HEK293 (cell line): ENCODE data around the gene RNF148.

Experiments used
- CTCF ChIA-PET: fragments of 350-600 bp; formaldehyde crosslinking; extraction: SDS; loops from one replicate; lab custom pipeline; 2021; ENCODE audit warnings: antibody characterized with exemption; lab: Yijun Ruan, JAX
- POLR2A ChIA-PET: fragments of 300-600 bp; formaldehyde crosslinking; extraction: SDS; loops from one replicate; lab custom pipeline; 2020; ENCODE audit warnings: antibody characterized with exemption, inconsistent platforms; lab: Yijun Ruan, JAX
- H3K27ac ChIP-seq: fragments of 200-500 bp; sonication (Bioruptor generic); 2 replicates; pipeline ENCODE4 v1.5.1; 2014; ENCODE audit warnings: low read depth, low read length, control low read depth, inconsistent platforms; ENCODE audit errors: extremely low read depth
- H3K36me3 ChIP-seq, 2 experiments: fragments of 200-500 bp in 1 of 2; sonication (Bioruptor generic) in 1 of 2; 1 replicate in 1 of 2; 2 replicates in 1 of 2; pipeline ENCODE4 v1.5.1; 2014 to 2017; ENCODE audit warnings: inconsistent platforms in 2 of 2, low read length in 2 of 2; ENCODE audit not compliant: control insufficient read depth in 2 of 2, insufficient read depth in 1 of 2
- H3K4me1 ChIP-seq: fragments of 200-500 bp; sonication (Bioruptor generic); 2 replicates; pipeline ENCODE4 v1.5.1; 2014; ENCODE audit warnings: mild to moderate bottlenecking, low read length, inconsistent platforms; ENCODE audit not compliant: control insufficient read depth, insufficient read depth
- H3K4me3 ChIP-seq: 2 replicates; pipeline ENCODE4 v1.5.1; 2011; ENCODE audit warnings: low read depth, mild to moderate bottlenecking, control low read depth, low read length, moderate library complexity
- H3K9me3 ChIP-seq: fragments of 200-500 bp; sonication (Bioruptor generic); 2 replicates; pipeline ENCODE4 v1.5.1; 2014; ENCODE audit warnings: low read depth, low read length, inconsistent platforms; ENCODE audit not compliant: control insufficient read depth, insufficient read depth
- CTCF ChIP-seq: fragments of 450-650 bp; formaldehyde crosslinking; IDR thresholded peaks from 2 replicates; pipeline ENCODE4 v1.5.1; 2016; ENCODE audit warnings: missing biosample characterization, missing genetic modification characterization
- MEIS1 ChIP-seq: sonication (generic); formaldehyde crosslinking; IDR thresholded peaks from 2 replicates; pipeline ENCODE4 v1.8.1; 2022; ENCODE audit warnings: missing genetic modification reagents, mild to moderate bottlenecking, borderline replicate concordance
- PRDM1 ChIP-seq: fragments of 450-650 bp; formaldehyde crosslinking; IDR thresholded peaks from 2 replicates; pipeline ENCODE4; 2016; ENCODE audit warnings: missing biosample characterization, missing genetic modification characterization
- SCRT2 ChIP-seq: fragments of 450-650 bp; formaldehyde crosslinking; IDR thresholded peaks from 2 replicates; pipeline ENCODE4 v1.5.1; 2016; ENCODE audit warnings: missing biosample characterization, missing genetic modification characterization
- TSHZ1 ChIP-seq: fragments of 450-650 bp; formaldehyde crosslinking; IDR thresholded peaks from 2 replicates; pipeline ENCODE4 v1.5.1; 2016; ENCODE audit warnings: missing biosample characterization, missing genetic modification characterization, borderline replicate concordance
- ZNF140 ChIP-seq: fragments of 450-650 bp; formaldehyde crosslinking; IDR thresholded peaks from 2 replicates; pipeline ENCODE4 v1.5.1; 2016; ENCODE audit warnings: missing biosample characterization, missing genetic modification characterization
- ZNF146 ChIP-seq: fragments of 450-650 bp; formaldehyde crosslinking; IDR thresholded peaks from 2 replicates; pipeline ENCODE4 v1.5.1; 2016; ENCODE audit warnings: missing biosample characterization, missing genetic modification characterization
- ZNF280C ChIP-seq: fragments of 450-650 bp; formaldehyde crosslinking; IDR thresholded peaks from 2 replicates; pipeline ENCODE4 v1.5.1; 2016; ENCODE audit warnings: missing biosample characterization, missing genetic modification characterization
- ZNF335 ChIP-seq: fragments of 450-650 bp; formaldehyde crosslinking; conservative IDR thresholded peaks from 2 replicates; pipeline ENCODE4 v1.5.1; 2016; ENCODE audit warnings: missing biosample characterization, missing genetic modification characterization
- ZNF529 ChIP-seq: fragments of 450-650 bp; formaldehyde crosslinking; IDR thresholded peaks from 2 replicates; pipeline ENCODE4 v1.5.1; 2017; ENCODE audit warnings: missing genetic modification characterization, missing biosample characterization; ENCODE audit not compliant: insufficient replicate concordance
- ZNF571 ChIP-seq: fragments of 450-650 bp; formaldehyde crosslinking; IDR thresholded peaks from 2 replicates; pipeline ENCODE4 v1.5.0; 2017; ENCODE audit warnings: missing biosample characterization, missing genetic modification characterization
- ZNF621 ChIP-seq: fragments of 450-650 bp; formaldehyde crosslinking; IDR thresholded peaks from 2 replicates; pipeline ENCODE4 v1.5.1; 2017; ENCODE audit warnings: missing biosample characterization, missing genetic modification characterization
- ZNF660 ChIP-seq: fragments of 450-650 bp; IDR thresholded peaks from 2 replicates; pipeline ENCODE4 v1.5.1; 2018; ENCODE audit warnings: missing biosample characterization, mild to moderate bottlenecking, missing genetic modification characterization
- TF ChIP-seq, protein P1 (sequence below): fragments of 450-650 bp; formaldehyde crosslinking; IDR thresholded peaks from 2 replicates; pipeline ENCODE4 v1.5.1; 2017; ENCODE audit warnings: missing biosample characterization, missing genetic modification characterization
- TF ChIP-seq, protein P2 (sequence below): fragments of 450-650 bp; formaldehyde crosslinking; conservative IDR thresholded peaks from 2 replicates; pipeline ENCODE4 v1.5.1; 2016; ENCODE audit warnings: low read depth, missing biosample characterization, missing genetic modification characterization

Gene RNF148

GRCh38 chr7:122724366-122724765 is 21.6 kb upstream of the RNF148 start:
- no peak overlapping the region for H3K27ac ChIP-seq
- no peaks in the 10 kb centered on the region for H3K4me1 ChIP-seq
- ChIA-PET POLR2A (no interaction called here), CTCF (no interaction called here)
- H3K9me3 ChIP-seq: no peaks in the 10 kb centered on the region
- no peak overlapping the region for H3K4me3 ChIP-seq
- H3K36me3 ChIP-seq: no peaks in the 10 kb centered on the region
- TF ChIP-seq MEIS1 (no peak), ZNF140 (tag by site-specific recombination) (no peak), ZNF280C (no peak), ZNF335 (tag by site-specific recombination) (no peak), ZNF529 (tag by site-specific recombination) (no peak)

DNA sequence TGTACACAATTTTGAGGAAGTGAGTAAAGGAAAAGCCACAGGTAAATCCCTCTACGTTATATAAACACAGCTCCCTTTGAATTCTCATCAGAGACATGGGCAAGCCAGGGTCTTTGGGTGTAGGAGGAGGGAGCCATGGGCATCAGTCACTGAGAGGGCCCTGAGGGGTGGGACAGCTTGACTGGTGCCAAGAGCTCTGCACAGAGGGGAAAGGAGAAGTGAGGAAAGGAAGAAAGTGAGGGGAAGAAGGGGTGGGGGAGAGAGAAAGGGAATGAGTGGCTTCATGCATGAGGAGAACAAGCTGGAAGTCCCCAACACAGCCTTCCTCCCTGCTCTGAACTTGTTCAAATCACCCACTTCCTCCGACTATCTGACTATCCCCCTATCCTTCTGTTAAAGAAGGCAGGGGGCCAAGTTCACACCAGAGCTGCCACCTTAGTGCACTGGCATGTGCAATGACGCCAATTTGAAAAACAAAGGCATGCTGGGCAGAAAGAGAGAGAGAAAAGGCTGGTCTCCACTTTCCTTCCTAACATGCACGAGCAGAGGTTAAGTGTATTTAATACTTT is 16.4 kb upstream of the RNF148 start:
- Histone ChIP-seq H3K27ac (no peak overlapping the region), H3K4me1 (no peaks in the 10 kb centered on the region), H3K4me3 (no peak overlapping the region), H3K9me3 (no peaks in the 10 kb centered on the region), H3K36me3 (no peaks in the 10 kb centered on the region)
- CTCF ChIA-PET: interaction anchor here (0.6 kb wide), 1 partner anchor 168 kb away, joined by 5 read pairs; no protein-coding TSS in a partner anchor
- TF ChIP-seq PRDM1 (tag by site-specific recombination): peak; percentile 51; the same call in 1 of the 2 replicates
- TF ChIP-seq, protein P1, sequence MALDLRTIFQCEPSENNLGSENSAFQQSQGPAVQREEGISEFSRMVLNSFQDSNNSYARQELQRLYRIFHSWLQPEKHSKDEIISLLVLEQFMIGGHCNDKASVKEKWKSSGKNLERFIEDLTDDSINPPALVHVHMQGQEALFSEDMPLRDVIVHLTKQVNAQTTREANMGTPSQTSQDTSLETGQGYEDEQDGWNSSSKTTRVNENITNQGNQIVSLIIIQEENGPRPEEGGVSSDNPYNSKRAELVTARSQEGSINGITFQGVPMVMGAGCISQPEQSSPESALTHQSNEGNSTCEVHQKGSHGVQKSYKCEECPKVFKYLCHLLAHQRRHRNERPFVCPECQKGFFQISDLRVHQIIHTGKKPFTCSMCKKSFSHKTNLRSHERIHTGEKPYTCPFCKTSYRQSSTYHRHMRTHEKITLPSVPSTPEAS (tag by site-specific recombination): no peak
- POLR2A ChIA-PET: no interaction called here

GRCh38 chr7:122717356-122718089 is 14.8 kb upstream of the RNF148 start:
- ChIA-PET CTCF (interaction anchor here (0.7 kb wide), 1 partner anchor 570 kb away, joined by 3 read pairs; no protein-coding TSS in a partner anchor), POLR2A (interaction anchor here (0.7 kb wide), 1 partner anchor 1414 kb away, joined by 4 read pairs; no protein-coding TSS in a partner anchor)
- Histone ChIP-seq H3K27ac (no peak overlapping the region), H3K36me3 (no peaks in the 10 kb centered on the region), H3K4me1 (no peaks in the 10 kb centered on the region), H3K9me3 (no peaks in the 10 kb centered on the region), H3K4me3 (no peak overlapping the region)
- TF ChIP-seq CTCF (tag by site-specific recombination) (no peak), TSHZ1 (tag by site-specific recombination) (no peak), ZNF146 (tag by site-specific recombination) (no peak), ZNF621 (no peak), SCRT2 (tag by site-specific recombination) (no peak), ZNF571 (no peak), ZNF660 (tag by site-specific recombination) (no peak)
- TF ChIP-seq, protein P2, sequence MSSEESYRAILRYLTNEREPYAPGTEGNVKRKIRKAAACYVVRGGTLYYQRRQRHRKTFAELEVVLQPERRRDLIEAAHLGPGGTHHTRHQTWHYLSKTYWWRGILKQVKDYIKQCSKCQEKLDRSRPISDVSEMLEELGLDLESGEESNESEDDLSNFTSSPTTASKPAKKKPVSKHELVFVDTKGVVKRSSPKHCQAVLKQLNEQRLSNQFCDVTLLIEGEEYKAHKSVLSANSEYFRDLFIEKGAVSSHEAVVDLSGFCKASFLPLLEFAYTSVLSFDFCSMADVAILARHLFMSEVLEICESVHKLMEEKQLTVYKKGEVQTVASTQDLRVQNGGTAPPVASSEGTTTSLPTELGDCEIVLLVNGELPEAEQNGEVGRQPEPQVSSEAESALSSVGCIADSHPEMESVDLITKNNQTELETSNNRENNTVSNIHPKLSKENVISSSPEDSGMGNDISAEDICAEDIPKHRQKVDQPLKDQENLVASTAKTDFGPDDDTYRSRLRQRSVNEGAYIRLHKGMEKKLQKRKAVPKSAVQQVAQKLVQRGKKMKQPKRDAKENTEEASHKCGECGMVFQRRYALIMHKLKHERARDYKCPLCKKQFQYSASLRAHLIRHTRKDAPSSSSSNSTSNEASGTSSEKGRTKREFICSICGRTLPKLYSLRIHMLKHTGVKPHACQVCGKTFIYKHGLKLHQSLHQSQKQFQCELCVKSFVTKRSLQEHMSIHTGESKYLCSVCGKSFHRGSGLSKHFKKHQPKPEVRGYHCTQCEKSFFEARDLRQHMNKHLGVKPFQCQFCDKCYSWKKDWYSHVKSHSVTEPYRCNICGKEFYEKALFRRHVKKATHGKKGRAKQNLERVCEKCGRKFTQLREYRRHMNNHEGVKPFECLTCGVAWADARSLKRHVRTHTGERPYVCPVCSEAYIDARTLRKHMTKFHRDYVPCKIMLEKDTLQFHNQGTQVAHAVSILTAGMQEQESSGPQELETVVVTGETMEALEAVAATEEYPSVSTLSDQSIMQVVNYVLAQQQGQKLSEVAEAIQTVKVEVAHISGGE (tag by site-specific recombination): no peak
